Activated T-cell treated with anti-CD3 and anti-CD28 coated beads, Interleukin-2, amount 50 U/mL, for 48 hours (primary cell): ENCODE results near the gene VMO1.

Experiments
- DNase-seq, 2 experiments: peaks; one replicate each; pipeline ENCODE4 v3.0.0-alpha.2; 2020

Gene VMO1

DNA sequence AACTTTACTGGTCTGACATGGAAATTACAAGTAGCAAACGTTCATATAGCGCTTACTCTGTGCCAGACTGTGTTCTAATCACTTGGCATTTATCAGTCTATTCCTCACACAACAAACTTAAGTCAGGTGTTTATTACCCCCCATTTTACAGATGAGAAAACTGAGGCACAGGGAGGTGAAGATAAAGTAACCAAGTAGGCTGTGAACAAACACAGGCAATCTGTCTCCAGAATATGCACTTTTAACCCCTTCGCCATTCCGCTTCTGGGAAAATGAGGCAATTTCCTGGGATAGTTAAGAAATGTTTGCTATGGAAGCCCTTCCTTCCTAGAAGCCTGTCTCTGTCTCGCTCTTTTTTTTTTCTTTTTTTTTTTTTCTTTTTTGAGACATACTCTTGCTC, 34.2 kb downstream of the VMO1 start:
- DNase-seq: no peak

DNA sequence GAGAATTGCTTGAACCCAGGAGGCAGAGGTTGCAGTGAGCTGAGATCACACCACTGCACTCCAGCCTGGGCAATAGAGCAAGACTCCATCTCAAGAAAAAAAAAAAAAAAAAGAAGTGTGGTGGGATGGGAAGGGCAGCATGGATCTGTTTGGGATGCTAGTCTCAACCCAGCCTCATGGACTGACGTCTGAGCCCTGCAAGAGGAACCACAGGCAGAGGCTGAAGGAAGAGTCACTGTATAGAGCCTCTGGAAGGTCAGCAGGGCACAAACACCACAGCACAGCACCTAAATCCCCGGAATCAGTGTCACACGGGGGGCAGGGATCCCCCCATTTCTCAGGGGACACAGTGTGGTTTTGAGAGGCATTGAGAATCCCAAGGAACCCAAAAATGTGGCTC, 35.6 kb downstream of the VMO1 start:
- no peak for DNase-seq

DNA sequence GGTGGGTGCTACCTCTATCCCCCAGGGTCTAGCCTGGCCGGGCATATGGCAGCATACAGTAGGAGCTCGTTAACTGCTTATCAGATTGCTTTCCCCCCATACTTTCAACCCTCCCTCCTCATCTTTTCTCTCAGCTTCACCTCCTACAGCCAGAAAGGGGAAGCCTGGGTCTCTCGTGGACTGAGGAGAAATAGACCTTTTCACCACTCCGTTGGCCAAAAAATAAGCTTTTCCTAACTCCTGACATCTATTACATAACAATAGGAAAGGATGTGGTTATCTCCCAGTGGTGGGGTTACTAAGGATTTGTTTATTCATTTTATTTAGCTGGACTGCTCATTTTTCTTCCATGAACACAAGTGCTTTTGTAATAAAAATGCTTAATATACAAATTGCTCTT, 37.5 kb downstream of the VMO1 start:
- no peak for DNase-seq

DNA sequence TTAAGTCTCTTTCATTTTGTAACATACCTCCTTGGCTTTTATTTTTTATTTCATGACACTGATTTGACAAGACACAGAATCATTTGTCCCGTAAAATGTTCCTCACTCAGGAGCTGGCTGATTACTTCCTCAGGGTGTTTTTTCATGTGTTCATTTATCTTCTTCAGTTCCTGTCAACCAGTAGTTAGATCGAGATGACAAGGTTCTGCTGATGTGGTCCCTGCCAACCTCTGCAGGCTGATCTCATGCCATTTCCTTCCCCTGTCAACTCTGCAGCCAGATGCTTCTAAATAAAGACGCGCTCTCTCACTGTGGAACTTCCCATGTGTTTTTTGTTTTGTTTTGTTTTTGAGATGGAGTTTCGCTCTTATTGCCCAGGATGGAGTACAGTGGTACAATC, 38.3 kb downstream of the VMO1 start:
- no peak for DNase-seq

DNA sequence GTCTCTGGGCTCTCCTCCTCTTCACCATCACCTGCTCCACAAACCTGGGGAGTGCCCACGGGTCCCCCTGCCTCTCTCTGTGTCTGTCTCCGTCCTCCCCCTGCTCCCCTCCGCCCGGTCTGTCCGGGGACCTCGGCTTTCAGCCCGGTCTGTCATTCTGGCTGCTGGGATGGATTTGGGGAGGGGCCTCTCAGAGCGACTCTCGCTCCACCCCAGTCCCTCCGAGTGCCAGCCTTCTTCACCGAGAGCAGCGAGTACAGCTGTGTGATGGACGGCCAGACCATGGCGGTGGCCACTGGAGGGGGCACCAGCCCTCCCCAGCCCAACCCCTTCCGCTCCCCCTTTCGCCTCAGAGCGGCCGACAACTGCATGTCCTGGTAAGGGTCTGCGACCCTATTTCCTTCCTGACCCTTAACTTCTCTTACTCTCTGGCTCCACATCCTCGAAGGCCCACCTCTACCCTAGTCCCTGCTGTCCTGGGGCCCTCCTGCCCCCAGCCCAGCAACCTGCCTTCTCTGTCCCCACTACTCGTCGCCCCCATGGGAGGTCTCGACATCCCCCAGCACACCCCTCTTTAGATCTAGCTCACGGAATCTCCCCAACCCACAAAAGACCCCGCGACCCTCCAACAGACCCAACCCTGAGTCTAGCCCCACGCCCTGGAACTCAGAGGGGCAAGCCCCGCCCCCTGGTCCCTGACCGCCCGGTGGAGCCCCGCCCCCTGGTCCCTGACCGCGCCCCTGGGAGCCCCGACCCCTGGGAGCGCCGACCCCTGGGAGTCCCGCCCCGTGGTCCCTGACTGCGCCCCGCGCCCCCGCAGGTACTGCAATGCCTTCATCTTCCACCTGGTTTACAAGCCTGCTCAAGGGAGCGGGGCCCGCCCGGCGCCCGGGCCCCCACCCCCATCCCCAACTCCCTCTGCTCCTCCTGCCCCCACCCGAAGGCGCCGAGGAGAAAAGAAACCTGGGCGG, 40.9 kb downstream of the VMO1 start:
- no peak for DNase-seq

DNA sequence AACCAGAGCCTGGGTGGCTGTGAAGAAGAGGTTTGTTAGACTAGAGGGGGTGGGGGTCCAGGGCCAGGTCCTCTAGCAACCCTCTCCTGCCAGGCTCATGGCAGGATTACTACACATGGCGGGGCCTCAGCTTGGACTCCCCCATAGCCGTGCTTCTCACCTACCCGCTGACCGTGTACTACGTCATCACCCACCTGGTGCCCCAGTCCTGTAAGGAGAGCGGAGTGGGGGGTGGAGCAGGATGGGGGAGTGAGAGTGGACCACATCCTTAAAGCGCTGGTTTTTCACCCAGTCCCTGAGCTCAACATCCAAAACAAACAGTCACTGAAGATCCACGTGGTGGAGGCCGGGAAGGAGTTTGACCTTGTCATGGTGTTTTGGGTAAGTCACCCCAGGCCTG, 42.3 kb downstream of the VMO1 start:
- DNase-seq: no peak

DNA sequence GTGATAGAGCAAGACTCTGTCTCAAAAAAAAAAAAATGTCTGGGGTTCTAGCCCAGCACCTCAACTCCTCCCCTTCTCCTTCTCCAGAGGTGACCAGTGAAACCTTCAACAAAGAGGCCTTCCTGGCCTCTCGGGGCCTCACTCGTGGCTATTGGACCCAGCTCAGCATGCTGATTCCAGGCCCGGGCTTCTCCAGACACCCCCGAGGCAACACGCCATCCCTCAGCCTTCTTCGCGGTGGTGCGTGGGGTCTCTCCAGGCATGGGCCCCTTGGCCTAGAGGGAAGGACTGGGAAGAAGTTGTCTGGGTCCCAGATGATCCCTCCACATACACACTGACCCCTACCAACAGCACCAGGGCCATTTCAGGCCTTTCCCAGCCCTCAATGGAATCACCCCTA, 42.9 kb downstream of the VMO1 start:
- DNase-seq: no peak

DNA sequence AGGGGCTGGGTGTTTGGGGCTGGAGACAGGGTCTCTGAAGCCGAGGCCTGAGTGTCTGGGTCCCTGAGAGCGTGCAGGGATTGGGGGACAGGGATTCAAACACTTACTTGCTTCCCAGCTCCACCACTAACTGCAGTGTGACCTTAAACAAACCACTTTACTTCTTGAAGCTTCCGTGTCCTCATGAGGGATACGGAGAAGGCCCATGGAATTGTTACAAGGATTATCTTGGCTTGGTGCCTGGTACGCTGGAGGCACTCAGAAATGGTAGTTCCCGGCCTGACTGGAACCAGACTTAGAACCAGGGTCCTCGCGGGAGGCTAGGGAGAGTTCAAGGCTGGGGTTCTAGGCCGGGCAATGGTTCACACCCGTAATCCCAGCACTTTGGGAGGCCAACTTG, 43.5 kb downstream of the VMO1 start:
- no peak for DNase-seq

DNA sequence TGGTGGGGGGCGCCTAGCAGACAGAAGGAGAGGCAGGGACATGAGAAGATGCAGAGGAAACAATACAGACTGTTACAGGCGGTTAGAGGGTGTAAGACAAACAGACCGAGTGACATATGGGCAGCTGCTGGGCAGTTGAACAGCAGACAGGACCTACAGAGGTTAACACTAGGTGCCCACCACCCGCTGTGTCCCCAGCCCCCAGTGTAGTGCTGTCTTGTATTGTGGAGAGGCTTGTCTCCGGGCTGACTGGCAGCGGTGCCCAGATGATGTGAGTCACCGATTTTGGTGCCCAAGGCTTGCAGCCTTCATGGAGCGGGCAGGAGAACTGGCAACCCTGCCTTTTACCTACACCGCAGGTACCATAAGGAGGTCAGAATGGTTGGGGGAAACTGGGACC, 44.0 kb downstream of the VMO1 start:
- no peak for DNase-seq

DNA sequence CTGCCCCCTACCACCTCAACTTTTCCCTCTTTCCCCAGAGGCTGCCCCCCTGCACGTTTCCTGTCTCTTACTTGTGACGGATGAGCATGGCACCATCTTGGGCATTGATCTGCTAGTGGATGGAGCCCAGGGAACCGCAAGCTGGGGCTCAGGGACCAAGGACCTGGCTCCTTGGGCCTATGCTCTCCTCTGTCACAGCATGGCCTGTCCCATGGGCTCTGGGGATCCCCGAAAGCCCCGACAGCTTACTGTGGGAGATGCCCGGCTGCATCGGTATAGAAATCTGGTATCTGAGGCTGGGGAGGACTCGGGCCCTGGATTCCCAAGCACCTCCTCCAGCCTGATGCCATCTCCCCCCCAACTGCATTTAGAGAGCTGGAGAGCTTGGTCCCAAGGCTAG, 44.6 kb downstream of the VMO1 start:
- no peak for DNase-seq

DNA sequence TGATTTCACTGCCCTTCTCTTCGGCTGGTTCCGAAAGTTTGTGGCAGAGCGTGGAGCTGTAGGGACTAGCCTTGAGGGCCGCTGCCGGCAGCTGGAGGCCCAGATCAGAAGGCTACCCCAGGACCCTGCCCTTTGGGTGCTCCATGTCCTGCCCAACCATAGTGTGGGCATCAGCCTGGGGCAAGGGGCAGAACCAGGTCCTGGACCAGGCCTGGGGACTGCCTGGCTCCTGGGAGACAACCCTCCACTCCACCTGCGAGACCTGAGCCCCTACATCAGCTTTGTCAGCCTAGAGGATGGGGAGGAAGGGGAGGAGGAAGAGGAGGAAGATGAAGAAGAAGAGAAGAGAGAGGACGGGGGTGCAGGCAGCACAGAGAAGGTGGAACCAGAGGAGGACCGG, 45.6 kb downstream of the VMO1 start:
- DNase-seq: no peak

DNA sequence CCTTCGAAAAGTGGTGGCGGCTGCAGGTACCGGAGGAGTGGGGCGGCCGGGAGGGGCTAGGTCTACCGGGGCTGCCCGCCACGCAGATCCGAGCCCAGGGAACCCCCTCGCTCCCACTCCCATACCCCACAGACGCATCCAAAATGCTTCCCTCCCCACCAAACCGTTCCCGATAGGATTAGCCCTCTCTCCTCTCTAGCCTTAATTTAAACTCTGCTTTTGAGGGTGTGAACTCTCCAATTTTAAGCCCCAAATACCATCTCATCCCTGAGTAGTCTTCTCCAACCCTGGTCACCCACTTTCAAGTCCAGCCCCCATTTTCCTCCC, 46.2 kb downstream of the VMO1 start:
- no peak for DNase-seq

DNA sequence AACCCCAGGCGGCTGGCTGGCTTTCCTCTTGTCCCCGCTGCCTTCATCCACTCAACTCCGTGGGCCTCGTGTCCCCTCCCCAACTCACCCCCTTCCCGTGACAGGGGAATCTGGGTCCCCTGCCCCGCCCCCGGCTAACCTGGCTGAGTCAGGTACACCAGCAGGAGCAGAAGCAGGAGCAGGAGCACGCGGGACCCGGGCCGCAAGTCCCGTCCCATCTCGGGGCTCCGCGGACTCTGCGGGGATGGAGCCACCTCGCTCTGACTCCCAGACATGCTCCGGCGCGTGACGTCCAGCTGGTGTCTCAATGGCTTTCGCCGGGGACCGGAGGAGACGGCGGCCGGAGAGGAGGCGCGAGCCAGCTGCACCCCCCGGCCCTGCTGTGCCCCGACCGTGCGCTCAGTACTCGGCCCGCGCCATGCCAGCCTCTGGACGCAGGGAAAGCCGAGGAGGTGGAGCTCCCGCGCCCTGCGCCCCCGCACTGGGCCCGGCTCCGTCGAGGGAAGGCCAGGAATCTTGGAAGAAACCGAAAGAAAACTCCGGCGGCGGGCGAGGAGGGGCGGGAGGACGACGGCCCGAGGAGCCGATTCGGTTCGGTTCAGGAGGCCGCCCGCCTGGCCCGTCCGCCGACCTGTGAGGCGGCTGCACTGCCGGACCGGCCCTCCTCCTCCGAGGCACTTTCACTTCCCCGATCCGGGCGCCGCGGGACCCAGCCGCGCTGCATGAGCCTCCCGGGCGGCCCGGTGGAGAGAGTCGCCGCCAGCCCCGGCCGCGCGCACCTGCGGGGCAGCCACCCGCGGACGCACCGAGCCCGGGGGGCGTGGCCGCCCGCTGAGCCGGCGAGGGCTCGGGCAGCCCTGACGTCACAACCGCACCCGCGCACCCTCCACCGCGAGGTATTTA, 46.8 kb downstream of the VMO1 start, which contains the start of the genes CXCL16 and ZMYND15:
CXCL16 (minus strand) TSS at position 807 of the 903 bp plus-strand sequence; CDS start at position 218, 589 bp downstream.
ZMYND15 (plus strand) TSS at position 712 of the 903 bp plus-strand sequence. CDS start 716 bp downstream, outside the sequence.
- peak; percentile 55 to 60 for DNase-seq

DNA sequence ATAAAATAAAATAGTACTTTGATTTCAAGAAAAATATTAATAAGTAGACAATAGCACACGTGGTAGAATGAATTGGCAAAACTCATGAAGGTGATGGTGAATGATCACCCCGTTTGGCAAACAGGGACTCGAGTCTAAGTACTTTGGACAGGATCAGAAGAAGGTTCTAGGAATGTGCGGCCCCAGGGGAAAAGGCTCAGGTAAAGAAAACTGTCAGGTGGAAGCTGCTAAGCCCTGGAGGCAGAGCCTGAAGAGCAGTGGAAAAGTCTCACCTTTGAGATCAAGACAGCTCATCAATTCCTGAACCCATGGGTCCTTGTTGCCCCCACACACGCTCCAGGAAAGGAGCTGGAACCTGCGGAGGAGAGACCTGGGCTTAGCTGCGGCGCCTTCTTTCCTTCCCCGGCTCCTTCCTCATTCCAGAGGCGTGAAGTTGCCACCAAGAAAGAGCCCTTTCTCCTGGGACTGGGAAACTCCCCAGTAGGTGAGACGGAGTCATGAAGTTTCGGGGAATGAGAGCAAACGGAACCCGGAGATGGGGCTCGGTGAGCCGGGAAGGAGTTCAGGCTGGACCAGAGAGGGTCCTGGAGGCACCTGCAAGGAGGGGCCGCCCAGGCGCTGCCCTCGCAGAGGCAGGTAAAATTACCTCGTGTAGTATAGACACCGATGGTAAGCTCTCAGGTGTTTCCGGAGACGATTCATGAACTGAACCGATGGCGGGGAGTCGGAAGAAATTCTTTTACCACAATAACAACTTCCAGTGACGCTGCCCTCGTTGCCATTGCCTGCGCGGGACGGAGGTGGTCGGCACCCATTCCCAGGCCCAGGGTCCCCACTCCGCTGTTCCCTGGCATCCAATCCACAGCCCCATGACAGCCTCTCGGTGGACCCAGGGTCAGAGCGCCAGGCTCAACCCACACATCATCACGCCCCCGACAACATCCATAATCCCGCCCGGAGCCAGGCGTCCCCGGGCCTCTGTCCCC, 47.7 kb downstream of the VMO1 start:
- DNase-seq: no peak

DNA sequence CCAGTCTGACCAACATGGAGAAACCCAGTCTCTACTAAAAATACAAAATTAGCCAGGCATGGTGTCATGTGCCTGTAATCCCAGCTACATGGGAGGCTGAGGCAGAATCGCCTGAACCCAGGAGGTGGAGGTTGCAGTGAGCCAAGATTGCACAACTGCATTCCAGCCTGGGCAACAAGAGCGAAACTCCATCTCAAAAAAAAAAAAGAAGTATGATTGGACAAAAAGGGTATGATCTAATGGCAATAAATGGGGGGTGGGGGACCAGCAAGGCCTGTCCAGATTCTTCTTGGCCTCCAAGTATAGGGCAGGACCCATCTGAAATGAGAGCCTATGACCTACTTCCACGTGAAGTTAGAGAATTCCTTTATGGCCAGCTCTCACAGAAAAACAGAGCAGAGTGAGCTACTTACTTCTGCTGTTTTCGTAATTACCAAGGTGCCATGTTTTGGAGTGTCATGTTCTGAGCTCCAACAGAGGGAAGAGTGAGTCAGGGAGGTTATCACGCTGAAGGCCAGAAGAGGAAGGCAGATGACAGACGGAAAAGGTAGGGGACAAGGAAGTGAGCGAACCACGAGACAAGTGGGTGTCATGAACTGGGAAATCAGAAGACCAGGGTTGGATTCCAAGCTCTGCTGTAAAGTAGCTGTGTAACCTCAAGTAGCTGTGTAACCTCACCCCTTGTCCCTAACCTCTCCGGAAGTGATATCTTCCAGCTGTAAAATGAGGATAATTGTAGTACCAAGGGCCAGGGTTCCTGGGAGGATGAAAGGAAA, 50.1 kb downstream of the VMO1 start:
- no peak for DNase-seq
